HepG2 (cell line): Measurements from ENCODE around the gene PBX2. TPM values are rescaled to one million over a fixed set of nuclear protein-coding genes. Genes with fewer than 3 reads are reported as not detected.

ENCODE experiments used
- ARNTL ChIP-seq: sonication (generic); formaldehyde crosslinking; IDR thresholded peaks from 2 replicates; pipeline ENCODE4 v1.4.0; 2020; ENCODE audit warnings: mild to moderate bottlenecking, missing genetic modification reagents
- BRD4 ChIP-seq: sonication (generic); formaldehyde crosslinking; IDR thresholded peaks from 2 replicates; pipeline ENCODE4 v1.4.0; 2020; ENCODE audit warnings: missing genetic modification reagents
- CEBPG ChIP-seq: IDR thresholded peaks from 2 replicates; pipeline ENCODE4 v1.6.1; 2016
- FOXK2 ChIP-seq: fragments of 450-650 bp; IDR thresholded peaks from 2 replicates; pipeline ENCODE4 v1.6.1; 2016
- KDM5B ChIP-seq: sonication (generic); formaldehyde crosslinking; IDR thresholded peaks from 2 replicates; pipeline ENCODE4 v1.4.0; 2020; ENCODE audit warnings: missing genetic modification reagents, mild to moderate bottlenecking, borderline replicate concordance
- MAFK ChIP-seq, 2 experiments: IDR thresholded peaks in 1 of 2; conservative IDR thresholded peaks in 1 of 2; 2 replicates each; pipeline ENCODE4 v1.6.1; 2011; ENCODE audit warnings: improper control_type of control experiment in 2 of 2, low read length in 2 of 2
- MBNL3 ChIP-seq: fragments of 250-450 bp; sonication (Bioruptor Pico); conservative IDR thresholded peaks from 2 replicates; pipeline ENCODE4 v1.8.0; 2022; ENCODE audit warnings: mild to moderate bottlenecking, inconsistent platforms
- MEIS2 ChIP-seq: sonication (generic); formaldehyde crosslinking; IDR thresholded peaks from 2 replicates; pipeline ENCODE4 v1.9.0; 2021; ENCODE audit warnings: mild to moderate bottlenecking, missing genetic modification reagents
- NCOA5 ChIP-seq: sonication (generic); formaldehyde crosslinking; IDR thresholded peaks from 2 replicates; pipeline ENCODE4 v1.4.0; 2020; ENCODE audit warnings: missing genetic modification reagents
- NFATC3 ChIP-seq: sonication (generic); formaldehyde crosslinking; IDR thresholded peaks from 2 replicates; pipeline ENCODE4 v1.5.1; 2020; ENCODE audit warnings: mild to moderate bottlenecking, missing genetic modification reagents
- RFX5 ChIP-seq: IDR thresholded peaks from 2 replicates; pipeline ENCODE4 v1.6.1; 2011; ENCODE audit warnings: low read depth, low read length, improper control_type of control experiment
- RXRA ChIP-seq: sonication (generic); formaldehyde crosslinking; IDR thresholded peaks from 2 replicates; pipeline ENCODE4 v1.5.1; 2020; ENCODE audit warnings: missing genetic modification reagents
- SYNCRIP ChIP-seq: fragments of 200-400 bp; formaldehyde crosslinking; IDR thresholded peaks from 2 replicates; pipeline ENCODE4 v1.6.1; 2018; ENCODE audit warnings: mild to moderate bottlenecking, low read depth, low read length; ENCODE audit not compliant: insufficient read depth
- TEAD3 ChIP-seq: optimal IDR thresholded peaks from 2 replicates; pipeline ENCODE3; 2016; ENCODE audit warnings: borderline replicate concordance
- ZFY ChIP-seq: sonication (generic); formaldehyde crosslinking; IDR thresholded peaks from 2 replicates; pipeline ENCODE4 v1.4.0; 2020; ENCODE audit warnings: missing genetic modification reagents
- ZMYM3 ChIP-seq: sonication (generic); formaldehyde crosslinking; IDR thresholded peaks from 2 replicates; pipeline ENCODE4 v1.5.1; 2020; ENCODE audit warnings: mild to moderate bottlenecking, missing genetic modification reagents
- ZNF333 ChIP-seq: sonication (generic); formaldehyde crosslinking; IDR thresholded peaks from 2 replicates; pipeline ENCODE4 v1.4.0; 2020; ENCODE audit warnings: mild to moderate bottlenecking, missing genetic modification reagents, borderline replicate concordance
- ZNF335 ChIP-seq: sonication (generic); formaldehyde crosslinking; IDR thresholded peaks from 2 replicates; pipeline ENCODE4 v1.4.0; 2020; ENCODE audit warnings: missing genetic modification reagents
- ZNF34 ChIP-seq: sonication (generic); formaldehyde crosslinking; IDR thresholded peaks from 2 replicates; pipeline ENCODE4 v1.4.0; 2020; ENCODE audit warnings: mild to moderate bottlenecking, missing genetic modification reagents, borderline replicate concordance
- ZNF549 ChIP-seq: sonication (generic); formaldehyde crosslinking; IDR thresholded peaks from 2 replicates; pipeline ENCODE4 v1.5.0; 2020; ENCODE audit warnings: missing genetic modification reagents
- ZNF564 ChIP-seq: sonication (generic); formaldehyde crosslinking; IDR thresholded peaks from 2 replicates; pipeline ENCODE4 v1.8.1; 2023; ENCODE audit warnings: mild to moderate bottlenecking, missing genetic modification reagents
- ZNF577 ChIP-seq: sonication (generic); formaldehyde crosslinking; IDR thresholded peaks from 2 replicates; pipeline ENCODE4 v1.4.0; 2020; ENCODE audit warnings: mild to moderate bottlenecking, low read depth, missing genetic modification reagents, borderline replicate concordance
- polyA plus RNA-seq, 8 experiments: library from polyadenylated mRNA; depleted of rRNA in 3 of 8; stranded (reverse) in 7 of 8; unstranded in 1 of 8; fragments of >200 nt; fragmentation: Illumina TruSeq in 4 of 8; extraction: Trizol in 4 of 8; gene quantifications; 2 replicates each; pipeline versions ENCODE4 v1.2.1 to v1.2.3, GENCODE V29; 2011 to 2016; ENCODE audit warnings: low read depth in 4 of 8, missing spikeins in 1 of 8, mixed read lengths in 1 of 8; ENCODE audit not compliant: insufficient read depth in 1 of 8
- total RNA-seq, 5 experiments: library from RNA; depleted of rRNA; stranded (reverse); fragments of >200 nt; fragmentation: Illumina TruSeq; extraction: Trizol; gene quantifications; 2 replicates each; pipeline ENCODE4 v1.2.3, GENCODE V29; 2016; ENCODE audit warnings: low read depth in 1 of 5
- TF ChIP-seq, protein P1 (sequence below): sonication (generic); formaldehyde crosslinking; IDR thresholded peaks from 2 replicates; pipeline ENCODE4 v1.5.0; 2020; ENCODE audit warnings: missing genetic modification reagents, mild to moderate bottlenecking, borderline replicate concordance
- TF ChIP-seq, protein P2 (sequence below): sonication (generic); formaldehyde crosslinking; IDR thresholded peaks from 2 replicates; pipeline ENCODE4 v1.8.1; 2023; ENCODE audit warnings: mild to moderate bottlenecking, inconsistent platforms, moderate library complexity, missing genetic modification reagents, borderline replicate concordance
- TF ChIP-seq, protein P3 (sequence below): sonication (generic); formaldehyde crosslinking; IDR thresholded peaks from 2 replicates; pipeline ENCODE4 v1.8.0; 2022; ENCODE audit warnings: missing genetic modification reagents, mild to moderate bottlenecking, moderate library complexity, borderline replicate concordance

Gene PBX2
- total and polyA plus RNA-seq, 2 of the 13 experiments (the other 11 are each of a cell fraction or from before 2014, with no cell fraction given), result 42.3 to 77.8 TPM

DNA sequence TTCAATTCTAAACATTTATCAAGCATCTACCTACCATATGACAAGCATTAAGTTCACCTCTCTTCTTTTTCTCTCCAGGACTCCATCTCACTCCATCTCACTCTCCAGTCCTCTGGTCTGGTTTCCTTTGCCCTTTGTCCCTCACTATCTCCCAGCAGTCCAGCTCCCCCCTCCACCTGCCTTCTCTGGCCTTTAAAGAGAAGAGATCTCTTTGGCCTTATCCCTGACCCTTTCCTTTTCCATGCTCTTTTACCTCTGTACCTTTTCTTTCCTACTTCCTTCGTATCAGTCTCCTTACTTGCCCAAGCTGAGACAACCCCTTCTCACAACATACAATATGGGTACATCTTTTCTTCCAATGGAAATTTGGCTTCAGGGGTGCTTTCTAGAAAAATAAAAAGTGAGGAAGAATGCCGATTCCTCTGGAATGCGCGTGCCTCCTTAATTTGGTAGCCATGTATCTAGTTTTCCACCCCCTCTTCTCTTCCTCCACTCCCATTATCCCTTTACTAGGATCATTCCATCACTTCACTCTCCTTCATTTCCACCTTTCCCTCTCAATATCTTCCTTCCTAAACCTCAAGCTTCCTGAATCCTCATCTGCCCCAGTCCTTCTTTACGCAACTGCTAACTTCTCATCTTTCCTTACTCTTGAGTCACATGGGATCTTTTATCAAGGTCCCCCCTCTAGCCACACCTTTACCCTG lies 13.4 kb downstream of the PBX2 start (continued):
- TF ChIP-seq, protein P1, sequence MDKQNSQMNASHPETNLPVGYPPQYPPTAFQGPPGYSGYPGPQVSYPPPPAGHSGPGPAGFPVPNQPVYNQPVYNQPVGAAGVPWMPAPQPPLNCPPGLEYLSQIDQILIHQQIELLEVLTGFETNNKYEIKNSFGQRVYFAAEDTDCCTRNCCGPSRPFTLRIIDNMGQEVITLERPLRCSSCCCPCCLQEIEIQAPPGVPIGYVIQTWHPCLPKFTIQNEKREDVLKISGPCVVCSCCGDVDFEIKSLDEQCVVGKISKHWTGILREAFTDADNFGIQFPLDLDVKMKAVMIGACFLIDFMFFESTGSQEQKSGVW (CRISPR knock-in tag), result no peak
- TF ChIP-seq, protein P2, sequence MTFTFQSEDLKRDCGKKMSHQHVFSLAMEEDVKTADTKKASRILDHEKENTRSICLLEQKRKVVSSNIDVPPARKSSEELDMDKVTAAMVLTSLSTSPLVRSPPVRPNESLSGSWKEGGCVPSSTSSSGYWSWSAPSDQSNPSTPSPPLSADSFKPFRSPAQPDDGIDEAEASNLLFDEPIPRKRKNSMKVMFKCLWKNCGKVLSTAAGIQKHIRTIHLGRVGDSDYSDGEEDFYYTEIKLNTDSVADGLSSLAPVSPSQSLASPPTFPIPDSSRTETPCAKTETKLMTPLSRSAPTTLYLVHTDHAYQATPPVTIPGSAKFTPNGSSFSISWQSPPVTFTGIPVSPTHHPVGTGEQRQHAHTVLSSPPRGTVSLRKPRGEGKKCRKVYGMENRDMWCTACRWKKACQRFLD, result no peak
- no peak for TF ChIP-seq MBNL3
- no peak for TF ChIP-seq SYNCRIP
- no peak for TF ChIP-seq ZMYM3 (CRISPR knock-in tag)
- TF ChIP-seq NCOA5 (CRISPR knock-in tag), result no peak
- 0 out of 2 replicates have a peak, but pooled peaks have one; percentile 12 for TF ChIP-seq ZNF564 (CRISPR knock-in tag)
- no peak for TF ChIP-seq ZNF549 (CRISPR knock-in tag)
- TF ChIP-seq FOXK2, result 0 out of 2 replicates have a peak, but pooled peaks have one; percentile 28
- TF ChIP-seq ZFY, result 0 out of 2 replicates have a peak, but pooled peaks have one; percentile 26
- no peak for TF ChIP-seq MEIS2 (CRISPR knock-in tag)
- no peak for TF ChIP-seq TEAD3 (CRISPR knock-in tag)
- TF ChIP-seq ARNTL (CRISPR knock-in tag), result no peak
- no peak for TF ChIP-seq BRD4 (CRISPR knock-in tag)
- no peak for TF ChIP-seq ZNF335
- no peak for TF ChIP-seq ZNF34 (CRISPR knock-in tag)
- no peak for TF ChIP-seq MAFK (conservative IDR thresholded peaks at IDR 0.05 in 1 of 2, IDR thresholded peaks at IDR 0.05 in 1 of 2; ENCODE audit: low read length in 2 of 2)
- no peak for TF ChIP-seq RFX5
- no peak for TF ChIP-seq ZNF577 (CRISPR knock-in tag)
- peak; percentile 14; the same call in 1 of the 2 replicates for TF ChIP-seq NFATC3 (CRISPR knock-in tag)
- no peak for TF ChIP-seq KDM5B (CRISPR knock-in tag)
- TF ChIP-seq, protein P3, sequence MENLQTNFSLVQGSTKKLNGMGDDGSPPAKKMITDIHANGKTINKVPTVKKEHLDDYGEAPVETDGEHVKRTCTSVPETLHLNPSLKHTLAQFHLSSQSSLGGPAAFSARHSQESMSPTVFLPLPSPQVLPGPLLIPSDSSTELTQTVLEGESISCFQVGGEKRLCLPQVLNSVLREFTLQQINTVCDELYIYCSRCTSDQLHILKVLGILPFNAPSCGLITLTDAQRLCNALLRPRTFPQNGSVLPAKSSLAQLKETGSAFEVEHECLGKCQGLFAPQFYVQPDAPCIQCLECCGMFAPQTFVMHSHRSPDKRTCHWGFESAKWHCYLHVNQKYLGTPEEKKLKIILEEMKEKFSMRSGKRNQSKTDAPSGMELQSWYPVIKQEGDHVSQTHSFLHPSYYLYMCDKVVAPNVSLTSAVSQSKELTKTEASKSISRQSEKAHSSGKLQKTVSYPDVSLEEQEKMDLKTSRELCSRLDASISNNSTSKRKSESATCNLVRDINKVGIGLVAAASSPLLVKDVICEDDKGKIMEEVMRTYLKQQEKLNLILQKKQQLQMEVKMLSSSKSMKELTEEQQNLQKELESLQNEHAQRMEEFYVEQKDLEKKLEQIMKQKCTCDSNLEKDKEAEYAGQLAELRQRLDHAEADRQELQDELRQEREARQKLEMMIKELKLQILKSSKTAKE, result no peak
- TF ChIP-seq ZNF333 (CRISPR knock-in tag), result no peak
- no peak for TF ChIP-seq RXRA
- TF ChIP-seq CEBPG, result 0 out of 2 replicates have a peak, but pooled peaks have one; percentile 56
